H9 (cell line): ENCODE data around the gene WSCD2. TPM values are rescaled to one million over a fixed set of nuclear protein-coding genes. Genes with fewer than 3 reads are reported as not detected.

ENCODE experiments used
- DNase-seq: peaks from one replicate; pipeline ENCODE4 v3.0.0-alpha.2; 2017
- H2AFZ ChIP-seq: one replicate; pipeline ENCODE4 v1.6.1; 2013; ENCODE audit warnings: mild to moderate bottlenecking, low read length, control low read depth, moderate library complexity
- H2AK5ac ChIP-seq: 2 replicates; pipeline ENCODE4 v1.6.1; 2013; ENCODE audit warnings: low read length, control low read depth, mixed read lengths; ENCODE audit not compliant: insufficient read length
- H2BK120ac ChIP-seq: one replicate; pipeline ENCODE4 v1.6.1; 2013; ENCODE audit warnings: low read depth, mild to moderate bottlenecking, low read length, control low read depth, inconsistent platforms; ENCODE audit not compliant: poor library complexity, severe bottlenecking
- H2BK12ac ChIP-seq: 2 replicates; pipeline ENCODE4 v1.6.1; 2013; ENCODE audit warnings: low read length, control low read depth, mixed read lengths, low read depth; ENCODE audit not compliant: insufficient read length
- H2BK15ac ChIP-seq: 2 replicates; pipeline ENCODE4 v1.6.1; 2013; ENCODE audit warnings: low read depth, low read length, control low read depth
- H2BK20ac ChIP-seq: one replicate; pipeline ENCODE4 v1.6.1; 2013; ENCODE audit warnings: low read depth, mild to moderate bottlenecking, low read length, control low read depth, inconsistent platforms; ENCODE audit not compliant: poor library complexity, severe bottlenecking
- H2BK5ac ChIP-seq: 2 replicates; pipeline ENCODE4 v1.6.1; 2013; ENCODE audit warnings: low read length, control low read depth, mixed read lengths; ENCODE audit not compliant: insufficient read length
- H3K14ac ChIP-seq: 2 replicates; pipeline ENCODE4 v1.6.1; 2013; ENCODE audit warnings: low read length, control low read depth; ENCODE audit not compliant: insufficient read depth
- H3K18ac ChIP-seq: 2 replicates; pipeline ENCODE4 v1.6.1; 2013; ENCODE audit warnings: low read depth, mild to moderate bottlenecking, mixed read lengths, low read length, control low read depth; ENCODE audit not compliant: insufficient read length
- H3K23ac ChIP-seq: 2 replicates; pipeline ENCODE4 v1.6.1; 2013; ENCODE audit warnings: low read length, control low read depth, mixed read lengths, low read depth; ENCODE audit not compliant: insufficient read length
- H3K23me2 ChIP-seq: 2 replicates; pipeline ENCODE4 v1.6.1; 2013; ENCODE audit warnings: low read depth, mild to moderate bottlenecking, mixed read lengths, low read length, control low read depth; ENCODE audit not compliant: insufficient read length, poor library complexity, severe bottlenecking
- H3K27ac ChIP-seq: 2 replicates; pipeline ENCODE4 v1.5.1; 2013; ENCODE audit warnings: low read length, control low read depth, mixed read lengths, low read depth; ENCODE audit not compliant: insufficient read length
- H3K27me3 ChIP-seq: 2 replicates; pipeline ENCODE4 v1.6.1; 2013; ENCODE audit warnings: low read length, control low read depth, inconsistent platforms; ENCODE audit not compliant: insufficient read depth
- H3K4ac ChIP-seq: 2 replicates; pipeline ENCODE4 v1.6.1; 2013; ENCODE audit warnings: low read depth, mild to moderate bottlenecking, control low read depth, inconsistent platforms, low read length, moderate library complexity
- H3K4me1 ChIP-seq: 2 replicates; pipeline ENCODE4 v1.6.1; 2013; ENCODE audit warnings: low read length, control low read depth, inconsistent platforms; ENCODE audit not compliant: insufficient read depth
- H3K4me2 ChIP-seq: 2 replicates; pipeline ENCODE4 v1.6.1; 2013; ENCODE audit warnings: low read length, control low read depth, mixed read lengths; ENCODE audit not compliant: insufficient read length, insufficient read depth
- H3K56ac ChIP-seq: 2 replicates; pipeline ENCODE4 v1.6.1; 2013; ENCODE audit warnings: low read depth, mild to moderate bottlenecking, mixed read lengths, low read length, control low read depth; ENCODE audit not compliant: insufficient read length
- H3K79me1 ChIP-seq: 2 replicates; pipeline ENCODE4 v1.6.1; 2013; ENCODE audit warnings: low read depth, mild to moderate bottlenecking, moderate library complexity, low read length, control low read depth, inconsistent platforms; ENCODE audit not compliant: insufficient read depth, poor library complexity, severe bottlenecking
- H3K79me2 ChIP-seq: 2 replicates; pipeline ENCODE4 v1.6.1; 2013; ENCODE audit warnings: low read length, control low read depth, inconsistent platforms; ENCODE audit not compliant: insufficient read depth
- H3K9ac ChIP-seq: 2 replicates; pipeline ENCODE4 v1.6.1; 2013; ENCODE audit warnings: low read length, control low read depth, mixed read lengths; ENCODE audit not compliant: insufficient read length; ENCODE audit errors: extremely low read depth
- H3K9me3 ChIP-seq: one replicate; pipeline ENCODE4 v1.6.1; 2013; ENCODE audit warnings: low read depth, low read length, inconsistent platforms; ENCODE audit not compliant: control insufficient read depth
- H3T11ph ChIP-seq: one replicate; pipeline ENCODE4 v1.6.1; 2013; ENCODE audit warnings: mild to moderate bottlenecking, low read length, control low read depth, inconsistent platforms
- H4K20me1 ChIP-seq: one replicate; pipeline ENCODE4 v1.6.1; 2013; ENCODE audit not compliant: control insufficient read depth, insufficient read length, insufficient read depth
- H4K5ac ChIP-seq: 2 replicates; pipeline ENCODE4 v1.6.1; 2013; ENCODE audit warnings: low read depth, mild to moderate bottlenecking, mixed read lengths, low read length, control low read depth; ENCODE audit not compliant: insufficient read length
- H4K8ac ChIP-seq: replicated peaks from 2 replicates; pipeline ENCODE4 v1.6.1; 2013; ENCODE audit warnings: low read length, control low read depth, mixed read lengths, low read depth; ENCODE audit not compliant: insufficient read length
- H4K91ac ChIP-seq: 2 replicates; pipeline ENCODE4 v1.6.1; 2013; ENCODE audit warnings: low read depth, mild to moderate bottlenecking, moderate library complexity, mixed read lengths, low read length, control low read depth; ENCODE audit not compliant: insufficient read length
- H3K27ac Mint-ChIP-seq, 3 experiments: 2 replicates in 2 of 3; 3 replicates in 1 of 3; pipeline ENCODE4 v1.8.0; 2020 to 2021; ENCODE audit warnings: mixed read lengths in 3 of 3, mild to moderate bottlenecking in 1 of 3, moderate library complexity in 1 of 3
- H3K27me3 Mint-ChIP-seq: 2 replicates; pipeline ENCODE4 v1.8.0; 2021; ENCODE audit warnings: low read depth, mild to moderate bottlenecking, moderate library complexity, mixed read lengths
- H3K36me3 Mint-ChIP-seq, 3 experiments: 2 replicates in 2 of 3; 3 replicates in 1 of 3; pipeline ENCODE4 v1.8.0; 2020 to 2021; ENCODE audit warnings: low read depth in 3 of 3, mixed read lengths in 3 of 3; ENCODE audit not compliant: insufficient read depth in 1 of 3
- H3K4me1 Mint-ChIP-seq, 2 experiments: 2 replicates each; pipeline ENCODE4 v1.8.0; 2020; ENCODE audit warnings: mixed read lengths in 2 of 2
- H3K4me3 Mint-ChIP-seq, 2 experiments: 2 replicates in 1 of 2; 3 replicates in 1 of 2; pipeline ENCODE4 v1.8.0; 2020 to 2021; ENCODE audit warnings: mild to moderate bottlenecking in 2 of 2, mixed read lengths in 2 of 2, moderate library complexity in 1 of 2
- H3K9me3 Mint-ChIP-seq, 2 experiments: 2 replicates in 1 of 2; 3 replicates in 1 of 2; pipeline ENCODE4 v1.8.0; 2020; ENCODE audit warnings: mild to moderate bottlenecking in 2 of 2, mixed read lengths in 2 of 2, moderate library complexity in 1 of 2
- CTCF ChIP-seq: fragments of 200-600 bp; sonication (generic); conservative IDR thresholded peaks from 3 replicates; pipeline ENCODE4 v1.8.0; 2021; ENCODE audit warnings: antibody characterized with exemption, mild to moderate bottlenecking
- WGBS: extraction: QIAGEN DNeasy Blood & Tissue Kit; methylation state at CpG from one replicate; pipeline ENCODE4 v1.1.7; 2013; ENCODE audit warnings: missing lambda C conversion rate, low lambda C conversion rate, mixed read lengths; ENCODE audit not compliant: insufficient read length; ENCODE audit errors: extremely low coverage; 5-methylcytosine and 5-hydroxymethylcytosine counted together
- total RNA-seq: library from RNA; stranded (reverse); gene quantifications from 2 replicates; pipeline ENCODE4 v1.2.1, GENCODE V29; 2021

WSCD2 gene
- total RNA-seq, 1 experiment from 2014 or later, result 0.92 TPM

GRCh38 chr12:108180255-108181094 is 51.4 kb downstream of the WSCD2 start:
- DNase-seq, result no peak
- no peaks in the 10 kb centered on the region for H3K9me3 ChIP-seq
- no peak overlapping the region for H3K18ac ChIP-seq
- no peak for TF ChIP-seq CTCF
- H3T11ph ChIP-seq, result no peak overlapping the region
- H3K79me2 ChIP-seq, result no peaks in the 10 kb centered on the region
- no peak overlapping the region for H4K91ac ChIP-seq
- H3K79me1 ChIP-seq, result no peaks in the 10 kb centered on the region
- no peak overlapping the region for H3K23ac ChIP-seq
- no peak overlapping the region for H2BK5ac ChIP-seq
- H3K23me2 ChIP-seq, result no peaks in the 10 kb centered on the region
- H2BK12ac ChIP-seq, result no peak overlapping the region
- H4K20me1 ChIP-seq, result no peaks in the 10 kb centered on the region
- H2BK15ac ChIP-seq, result no peak overlapping the region
- Mint-ChIP-seq H3K27me3 (no peaks in the 10 kb centered on the region), H3K9me3 (peaks cover 11 to 13% of the 10 kb centered on the region in 2 experiments; a peak in 4 of 5 replicates), H3K36me3 (peaks cover 3 to 19% (median 5%) of the 10 kb centered on the region in 3 experiments; a peak in 6 of 7 replicates), H3K4me3 (no peak overlapping the region), H3K4me1 (peaks cover 37 to 47% of the 10 kb centered on the region in 2 experiments), H3K27ac (no peak overlapping the region)
- H3K9ac ChIP-seq, result no peak overlapping the region
- H3K27me3 ChIP-seq, result no peaks in the 10 kb centered on the region
- H2BK20ac ChIP-seq, result no peak overlapping the region
- H3K56ac ChIP-seq, result no peak overlapping the region
- no peak overlapping the region for H3K27ac ChIP-seq
- H4K8ac ChIP-seq, result no peak overlapping the region
- H3K14ac ChIP-seq, result no peak overlapping the region
- 100% methylated on average over 1 of the region's 7 CpGs for WGBS
- no peak overlapping the region for H2BK120ac ChIP-seq
- no peak overlapping the region for H4K5ac ChIP-seq
- 0 out of 2 replicates have a peak, but pooled peaks cover 2% of the 10 kb centered on the region for H3K4me1 ChIP-seq
- H2AK5ac ChIP-seq, result no peak overlapping the region
- H2AFZ ChIP-seq, result no peak overlapping the region
- no peak overlapping the region for H3K4me2 ChIP-seq
- H3K4ac ChIP-seq, result no peak overlapping the region
